ELR (cell line): ENCODE data around the gene ATP6V1C2.

Experiments used
- DNase-seq: peaks from one replicate; pipeline ENCODE4 v3.0.0-alpha.2; 2015; ENCODE audit warnings: low read depth

The ATP6V1C2 gene, protein sequence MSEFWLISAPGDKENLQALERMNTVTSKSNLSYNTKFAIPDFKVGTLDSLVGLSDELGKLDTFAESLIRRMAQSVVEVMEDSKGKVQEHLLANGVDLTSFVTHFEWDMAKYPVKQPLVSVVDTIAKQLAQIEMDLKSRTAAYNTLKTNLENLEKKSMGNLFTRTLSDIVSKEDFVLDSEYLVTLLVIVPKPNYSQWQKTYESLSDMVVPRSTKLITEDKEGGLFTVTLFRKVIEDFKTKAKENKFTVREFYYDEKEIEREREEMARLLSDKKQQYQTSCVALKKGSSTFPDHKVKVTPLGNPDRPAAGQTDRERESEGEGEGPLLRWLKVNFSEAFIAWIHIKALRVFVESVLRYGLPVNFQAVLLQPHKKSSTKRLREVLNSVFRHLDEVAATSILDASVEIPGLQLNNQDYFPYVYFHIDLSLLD

DNA sequence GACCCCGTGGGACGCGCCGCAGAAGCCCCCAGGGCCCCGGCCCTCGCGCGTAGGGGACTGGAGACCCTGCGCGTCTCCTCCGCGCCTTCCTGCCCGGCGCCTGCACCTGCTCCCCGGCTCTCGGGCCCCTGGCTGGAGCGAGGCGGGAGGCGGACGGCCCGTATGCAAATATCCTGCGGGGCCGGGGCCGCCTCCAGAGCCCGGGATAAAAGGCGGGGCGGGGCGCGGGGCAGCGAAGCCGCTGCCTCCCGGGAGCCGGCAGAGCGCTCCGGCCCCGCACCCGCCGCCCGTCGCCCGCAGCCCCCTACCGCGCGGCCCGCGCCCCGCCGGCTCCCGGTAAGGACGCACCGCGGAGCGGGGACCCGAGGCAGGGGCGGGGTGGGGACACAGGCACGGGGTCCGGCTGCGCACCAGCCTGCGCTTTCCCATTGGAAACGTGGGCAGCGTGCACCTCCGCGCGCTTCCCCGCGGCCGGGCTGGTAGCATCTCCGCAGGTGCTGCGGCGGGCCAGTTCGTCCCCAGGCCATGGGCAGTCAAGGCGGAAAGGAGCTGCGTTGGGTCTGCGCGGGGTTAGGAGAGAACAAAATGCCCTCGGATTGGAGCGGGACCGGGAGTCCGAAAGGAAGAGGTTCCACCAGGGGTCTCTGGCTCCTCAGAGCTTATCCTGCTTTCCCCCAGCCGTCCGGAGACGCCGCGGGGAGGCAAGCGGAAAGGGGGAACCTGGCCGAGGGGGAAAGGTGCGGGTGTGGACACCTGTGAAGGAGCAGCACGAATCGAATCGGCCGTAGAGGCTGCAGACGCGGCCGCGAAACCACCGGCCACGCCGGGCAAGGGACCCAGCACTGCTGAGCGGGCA is at the start of gene ATP6V1C2:
Gene ATP6V1C2, plus strand, starts transcription at position 235 of the 856 bp plus-strand sequence. CDS start 1,220 bp downstream, outside the sequence.
- DNase-seq: no peak

DNA sequence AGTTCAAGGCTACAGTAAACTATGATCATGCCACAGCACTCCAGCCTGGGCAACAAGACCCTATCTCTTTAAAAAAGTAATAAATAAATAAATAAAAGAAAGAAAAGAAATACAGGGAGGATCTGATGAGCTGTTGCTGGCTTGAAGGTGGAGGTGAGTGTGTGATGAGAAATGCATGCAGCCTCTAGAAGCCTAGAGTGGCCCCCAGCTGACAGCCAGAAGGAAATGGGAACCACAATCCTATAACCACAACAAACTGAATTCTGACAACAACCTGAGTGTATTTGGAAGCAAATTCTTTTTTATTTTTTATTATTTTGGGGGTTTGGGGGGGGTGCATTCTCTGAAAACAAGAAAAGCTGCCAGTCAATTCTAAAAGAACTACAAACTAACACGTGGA is 46.3 kb upstream of the ATP6V1C2 start:
- no peak for DNase-seq

DNA sequence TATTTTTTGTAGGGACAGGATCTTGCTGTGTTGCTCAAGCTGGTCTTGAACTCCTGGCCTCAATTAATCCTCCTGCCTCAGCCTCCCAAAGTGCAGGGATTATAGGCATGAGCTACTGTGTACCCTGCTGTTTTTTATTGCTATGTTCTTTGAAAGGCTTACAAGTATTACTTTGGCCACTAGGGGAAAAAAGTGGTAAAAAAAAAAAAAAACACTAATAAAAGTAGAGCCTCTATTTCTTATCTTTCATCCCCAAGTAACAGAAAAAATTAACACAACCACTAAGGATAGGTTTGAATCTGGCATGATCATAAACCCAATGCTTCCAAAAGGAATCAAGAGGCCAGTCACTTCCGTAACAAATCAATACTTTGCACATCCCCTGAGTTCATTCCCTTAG is 43.2 kb upstream of the ATP6V1C2 start:
- DNase-seq: peak; percentile 23

DNA sequence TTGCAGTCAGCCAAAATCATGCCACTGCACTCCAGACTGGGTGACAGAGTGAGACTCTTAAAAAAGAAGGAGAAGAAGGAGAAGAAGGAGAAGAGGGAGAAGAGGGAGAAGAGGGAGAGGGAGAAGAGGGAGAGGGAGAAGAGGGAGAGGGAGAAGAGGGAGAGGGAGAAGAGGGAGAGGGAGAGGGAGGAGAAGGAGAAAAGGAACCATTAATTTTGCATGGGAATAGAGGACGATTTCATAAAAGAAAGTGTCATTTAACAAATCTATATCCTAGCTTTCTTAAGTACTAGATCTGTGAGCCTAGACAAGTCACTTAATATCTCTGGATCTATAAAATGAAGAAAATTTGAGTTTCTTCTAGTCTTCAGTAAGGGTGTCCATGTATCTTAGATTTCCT is 41.2 kb upstream of the ATP6V1C2 start:
- DNase-seq: no peak

DNA sequence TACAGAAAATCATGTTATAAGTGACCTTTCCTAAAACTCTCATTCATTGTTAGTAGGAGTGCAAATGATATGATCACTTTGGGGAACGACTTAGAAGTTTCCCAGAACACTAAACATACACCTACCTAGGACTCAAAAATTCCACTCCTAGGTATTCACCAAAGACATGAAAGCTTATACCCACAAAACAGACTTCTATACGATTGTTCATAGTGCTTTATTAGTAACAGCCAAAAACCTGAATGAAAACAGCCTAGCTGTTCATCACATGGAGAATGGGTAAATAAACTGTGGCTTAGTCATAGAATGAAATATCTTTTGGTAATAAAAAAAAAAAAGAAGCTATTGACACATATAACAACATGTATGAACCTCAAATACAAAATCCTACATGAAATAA is 40.5 kb upstream of the ATP6V1C2 start:
- DNase-seq: peak; percentile 29

DNA sequence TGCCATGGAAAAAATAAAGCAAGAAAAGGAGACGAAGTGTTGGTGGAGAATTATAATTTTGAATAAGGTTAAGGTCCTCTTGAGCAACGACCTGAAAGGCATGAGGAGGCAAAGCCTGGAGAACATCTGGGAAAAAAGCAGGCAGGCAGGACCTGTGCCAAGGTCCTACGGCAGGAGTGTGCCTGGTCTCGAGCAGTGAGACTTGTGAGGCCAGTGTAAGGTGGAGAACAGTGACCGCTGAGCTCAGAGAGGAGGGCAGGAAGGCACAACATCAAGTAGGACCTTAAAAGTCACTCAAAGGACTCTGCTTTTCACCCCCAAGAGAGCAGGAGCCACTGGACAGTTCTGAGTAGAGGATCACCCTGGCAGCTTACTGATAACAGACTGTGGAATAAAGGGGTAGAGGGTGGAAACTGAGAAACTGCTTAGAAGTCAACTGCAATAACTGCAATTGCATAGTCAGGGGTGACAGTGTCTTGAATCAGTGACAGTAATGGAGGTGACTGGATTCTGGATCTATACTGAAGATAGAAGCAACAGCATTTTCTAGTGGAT is 35.2 kb upstream of the ATP6V1C2 start:
- no peak for DNase-seq

DNA sequence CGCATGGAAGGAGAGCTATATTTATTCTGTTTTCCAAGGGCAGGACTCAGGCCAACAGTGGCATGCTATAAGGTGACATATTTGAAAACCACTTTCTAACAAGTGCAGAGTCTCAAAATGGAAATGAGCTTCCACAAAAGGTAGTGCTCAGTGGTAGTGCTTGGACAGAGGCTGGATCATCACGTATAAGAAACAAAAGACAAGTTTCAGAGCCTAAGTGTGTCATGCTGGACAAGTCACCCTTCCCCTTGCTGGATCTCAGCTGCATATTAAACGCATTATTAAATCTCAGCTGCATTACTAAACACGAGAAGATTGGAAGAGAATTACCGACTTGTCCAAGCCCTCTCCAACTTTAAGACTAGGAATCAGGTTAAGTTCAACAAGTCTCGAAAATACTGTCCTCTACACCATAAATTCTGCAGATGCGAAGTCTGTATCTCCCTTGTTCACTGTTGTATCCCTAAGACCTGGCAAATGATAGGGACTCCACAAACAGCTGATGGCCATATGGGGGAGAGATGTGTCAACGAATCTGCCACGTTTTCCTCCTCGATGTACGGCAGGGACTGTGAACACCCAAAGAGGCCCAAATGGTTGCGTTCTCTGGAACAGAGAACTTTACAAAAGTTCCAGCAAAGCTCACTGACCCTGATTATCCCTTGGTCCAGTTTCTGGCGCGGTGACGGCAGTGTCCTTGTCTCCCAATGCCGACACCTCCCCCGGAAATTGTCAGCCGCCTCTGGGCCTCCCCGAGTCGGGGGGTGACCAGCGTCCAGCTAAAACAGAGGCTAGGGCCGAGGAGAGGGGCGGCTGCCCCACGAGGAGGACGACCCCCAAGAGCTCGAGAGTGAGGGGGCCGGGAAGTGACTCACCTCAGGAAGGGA is 32.3 kb upstream of the ATP6V1C2 start:
- DNase-seq: peak; percentile 30

DNA sequence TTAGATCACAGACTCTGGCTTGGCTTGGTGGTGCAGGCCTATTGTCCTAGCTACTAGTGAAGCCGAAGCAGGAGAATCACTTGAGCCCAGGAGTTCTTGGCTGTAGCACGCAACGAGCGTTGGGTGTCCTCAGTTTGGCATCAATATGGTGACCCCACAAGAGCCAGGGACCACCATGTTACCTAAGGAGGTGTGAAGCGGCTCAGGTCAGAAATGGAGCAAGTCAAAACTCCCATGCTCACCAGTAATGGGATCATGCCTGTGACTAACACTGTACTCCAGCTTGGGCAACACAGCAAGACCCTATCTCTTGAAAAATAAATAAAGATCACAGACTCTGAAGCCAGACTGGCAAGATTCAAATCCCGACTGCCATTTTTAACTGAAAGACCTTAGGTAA is 29.9 kb upstream of the ATP6V1C2 start:
- no peak for DNase-seq

DNA sequence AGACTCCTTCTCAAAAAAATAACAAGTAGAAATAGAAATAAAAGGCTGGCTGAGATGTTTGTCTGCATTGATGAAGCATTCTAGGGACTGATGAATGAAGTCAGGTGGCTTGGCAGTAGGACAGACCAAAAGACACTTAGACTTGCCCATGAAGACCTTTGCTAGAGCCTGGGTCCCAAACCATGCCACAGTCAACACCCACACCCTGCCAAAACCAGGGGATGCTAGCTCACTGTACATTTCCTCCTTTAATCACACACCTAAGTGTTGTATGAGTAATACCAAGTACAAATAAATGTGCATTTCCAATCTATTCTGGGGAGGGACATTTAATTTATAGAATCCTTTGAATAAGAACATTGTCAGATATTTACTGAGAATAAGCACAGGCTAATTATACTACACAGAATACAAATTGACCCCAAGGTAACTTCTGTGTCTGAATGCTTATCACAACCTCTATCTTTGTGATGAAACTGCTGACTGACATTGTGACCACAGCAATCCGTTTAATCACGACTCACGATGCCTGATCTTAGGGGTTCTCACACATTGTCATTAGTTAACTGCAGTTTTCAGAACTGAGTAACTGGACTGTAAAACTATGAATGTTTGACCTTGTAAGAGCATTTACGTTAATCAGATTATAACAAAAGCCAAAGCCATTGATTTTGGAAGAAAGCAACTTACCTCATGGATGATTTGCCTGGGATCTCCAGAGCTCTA is 21.2 kb upstream of the ATP6V1C2 start:
- peak; percentile 42 for DNase-seq

DNA sequence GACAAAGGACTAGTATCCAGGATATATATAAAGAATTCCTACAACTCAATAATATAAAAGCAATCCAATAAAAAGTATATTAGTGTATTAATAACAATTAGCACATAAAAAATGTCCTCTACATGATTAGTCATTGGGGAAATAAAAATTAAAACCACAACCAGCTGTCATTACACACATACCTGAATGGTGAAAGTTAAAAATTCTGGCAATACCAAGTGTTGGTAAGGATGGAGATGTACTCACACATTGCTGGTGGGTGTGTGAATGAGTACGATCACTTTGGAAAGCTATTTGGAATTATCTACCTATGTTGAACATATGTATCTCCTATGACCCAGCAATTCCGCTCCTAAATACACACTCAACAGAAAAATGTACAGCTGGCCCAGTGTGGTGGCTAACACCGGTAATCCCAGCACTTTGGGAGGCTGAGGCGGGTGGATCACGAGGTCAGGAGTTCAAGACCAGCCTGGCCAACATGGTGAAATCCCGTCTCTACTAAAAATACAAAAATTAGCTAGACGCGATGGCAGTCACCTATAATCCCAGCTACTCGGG is 17.3 kb upstream of the ATP6V1C2 start:
- DNase-seq: no peak

DNA sequence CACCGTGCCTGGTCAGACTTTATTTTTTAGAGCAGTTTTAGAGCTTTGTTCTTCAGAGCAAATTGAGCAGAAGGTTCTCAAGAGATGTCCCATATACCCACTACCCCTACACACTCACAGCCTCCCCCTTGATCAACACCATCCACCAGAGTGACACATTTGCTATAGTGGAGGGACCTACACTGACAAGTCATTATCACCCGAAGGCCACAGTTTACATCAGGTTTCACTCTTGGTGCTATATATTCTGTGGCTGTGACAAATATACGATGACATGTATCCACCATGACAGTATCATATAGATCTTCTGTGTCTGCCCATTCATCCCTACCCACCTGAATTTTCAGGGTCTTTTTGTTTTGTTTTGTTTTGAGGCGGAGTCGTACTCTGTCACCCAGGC is 15.4 kb upstream of the ATP6V1C2 start:
- DNase-seq: no peak

DNA sequence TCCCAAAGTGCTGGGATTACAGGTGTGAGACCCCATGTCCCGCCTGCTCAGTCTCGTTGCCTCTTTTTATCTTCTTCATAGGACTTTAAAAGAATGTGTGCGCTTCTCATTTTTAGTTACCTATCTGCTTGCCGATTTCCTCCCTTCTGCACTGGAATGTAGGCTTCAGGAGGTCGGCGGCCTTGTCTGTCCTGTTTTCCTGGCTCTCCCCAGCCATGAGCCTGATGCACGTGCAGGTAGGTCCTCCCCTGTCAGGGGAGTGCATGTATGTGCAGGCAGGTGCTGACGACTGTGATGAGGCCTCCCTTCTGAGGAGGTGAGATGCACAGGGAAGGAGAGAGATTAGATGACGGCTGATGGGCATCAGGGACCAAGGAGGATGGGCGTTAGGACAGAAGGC is 13.6 kb upstream of the ATP6V1C2 start:
- no peak for DNase-seq

DNA sequence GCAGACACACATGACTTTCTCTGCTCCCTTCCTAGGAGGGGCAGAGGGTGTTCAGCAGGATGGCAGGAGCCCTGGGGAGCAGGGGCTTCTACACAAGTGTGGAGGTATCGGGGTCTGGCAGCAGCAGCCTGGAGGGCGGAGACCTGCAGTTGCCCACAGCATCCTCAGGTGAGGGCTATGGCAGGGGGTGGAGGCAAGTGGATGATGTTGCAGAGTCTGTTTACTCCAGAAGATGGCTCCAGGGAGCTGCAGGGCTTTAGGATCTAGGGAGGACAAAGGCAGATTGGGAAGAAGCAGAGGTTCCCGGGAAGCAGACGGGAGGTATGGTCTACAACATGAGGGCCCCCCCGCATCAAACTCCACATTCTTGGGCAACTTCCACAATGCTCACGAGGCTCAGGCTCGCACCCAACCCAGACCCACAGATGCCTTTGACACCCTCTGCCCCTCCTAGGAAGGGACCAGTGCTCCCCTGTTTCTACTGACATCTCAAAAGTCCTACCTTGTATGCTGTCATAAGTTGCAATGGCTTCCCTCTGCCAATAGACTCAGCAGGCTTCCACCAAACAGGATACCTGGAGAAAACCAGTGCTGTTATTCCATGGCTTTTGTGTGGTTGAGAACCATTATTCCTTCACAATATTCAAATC is 12.0 kb upstream of the ATP6V1C2 start:
- DNase-seq: peak; percentile 53

DNA sequence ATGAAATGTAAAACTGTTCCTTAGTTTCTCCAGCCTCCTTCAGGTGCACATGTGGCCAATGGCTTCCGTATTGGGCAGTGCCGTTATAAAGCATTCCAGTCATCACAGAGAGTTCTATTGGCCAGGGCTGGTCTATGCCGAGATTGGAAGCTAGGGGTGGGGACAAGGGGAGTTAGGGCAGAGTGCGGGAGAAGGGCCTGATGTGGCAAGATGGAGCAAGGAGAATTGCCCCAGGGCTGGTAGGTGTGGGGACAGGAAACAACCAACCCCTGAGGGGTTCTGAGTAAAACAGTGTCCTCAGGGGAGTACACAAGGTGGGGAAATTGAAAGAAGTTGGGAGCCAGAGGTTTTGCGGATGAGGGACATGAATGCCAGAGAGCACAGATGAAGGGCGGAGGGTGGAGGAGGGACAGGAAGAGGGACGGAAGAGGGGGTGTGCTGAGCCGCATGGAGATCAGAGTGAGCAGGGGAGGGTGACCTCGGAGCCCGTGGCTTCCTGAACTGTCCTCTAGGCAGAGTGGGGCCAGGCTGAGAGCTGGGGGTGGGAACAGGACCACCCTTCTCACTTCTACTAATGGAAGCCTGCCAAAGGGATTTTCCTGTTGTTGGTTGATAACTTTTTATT is 9.1 kb upstream of the ATP6V1C2 start:
- no peak for DNase-seq

DNA sequence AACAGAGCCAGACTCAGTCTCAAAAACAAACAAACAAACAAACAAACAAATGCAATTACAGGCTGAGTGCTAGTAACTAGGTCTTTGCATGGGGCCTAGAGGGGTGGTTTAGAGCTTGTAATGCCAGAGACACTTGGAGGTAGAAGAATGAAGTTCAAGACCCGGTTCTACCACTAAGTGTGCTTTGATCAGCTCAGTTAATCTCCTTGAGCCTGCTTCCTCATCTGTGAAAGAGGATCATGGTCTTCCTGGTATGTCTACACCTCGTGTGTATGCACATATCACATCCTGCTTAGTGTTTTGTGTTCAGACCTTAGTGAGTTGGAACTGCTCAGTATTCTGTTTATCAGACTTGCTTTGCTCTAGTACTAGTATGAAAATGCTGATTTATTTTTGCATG is 4.8 kb upstream of the ATP6V1C2 start:
- no peak for DNase-seq

DNA sequence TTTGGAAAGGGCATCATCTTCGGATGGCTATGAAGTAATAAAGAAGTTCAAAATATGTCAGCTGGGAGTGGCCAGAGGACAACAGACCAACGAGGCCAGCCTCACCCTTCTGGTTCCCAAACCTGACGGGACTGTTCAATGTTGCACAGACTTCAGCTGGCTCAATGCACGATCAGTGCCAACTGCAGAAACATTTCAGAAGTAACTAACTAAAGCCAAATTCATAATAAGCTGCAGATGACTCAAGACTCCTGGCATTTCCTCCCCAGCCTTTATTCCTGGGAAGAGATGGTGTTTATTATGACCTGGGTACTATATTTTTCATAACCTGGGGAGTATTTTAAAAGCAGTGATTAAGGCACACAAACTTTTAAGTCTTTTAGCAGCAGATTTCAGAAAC is 3.8 kb upstream of the ATP6V1C2 start:
- peak; percentile 70 for DNase-seq

DNA sequence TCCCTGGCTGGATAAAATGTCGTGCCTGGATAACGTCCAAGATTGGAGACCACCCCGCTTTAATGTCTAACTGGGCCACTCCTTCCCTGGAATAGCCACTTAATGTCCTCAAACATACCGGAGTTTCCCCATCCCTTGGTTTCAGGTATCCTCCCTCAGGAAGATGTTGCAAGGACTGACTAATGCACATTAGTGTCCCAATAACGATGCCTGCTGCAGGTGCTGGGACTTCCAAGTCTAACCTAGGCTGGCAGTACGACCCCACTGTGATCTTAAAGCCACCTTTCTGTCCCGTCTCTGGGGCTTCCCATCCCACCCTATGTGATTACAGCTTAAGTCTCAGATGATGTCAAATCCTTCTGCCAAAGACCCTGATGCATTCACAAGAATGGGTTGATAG is 1.1 kb upstream of the ATP6V1C2 start:
- no peak for DNase-seq

DNA sequence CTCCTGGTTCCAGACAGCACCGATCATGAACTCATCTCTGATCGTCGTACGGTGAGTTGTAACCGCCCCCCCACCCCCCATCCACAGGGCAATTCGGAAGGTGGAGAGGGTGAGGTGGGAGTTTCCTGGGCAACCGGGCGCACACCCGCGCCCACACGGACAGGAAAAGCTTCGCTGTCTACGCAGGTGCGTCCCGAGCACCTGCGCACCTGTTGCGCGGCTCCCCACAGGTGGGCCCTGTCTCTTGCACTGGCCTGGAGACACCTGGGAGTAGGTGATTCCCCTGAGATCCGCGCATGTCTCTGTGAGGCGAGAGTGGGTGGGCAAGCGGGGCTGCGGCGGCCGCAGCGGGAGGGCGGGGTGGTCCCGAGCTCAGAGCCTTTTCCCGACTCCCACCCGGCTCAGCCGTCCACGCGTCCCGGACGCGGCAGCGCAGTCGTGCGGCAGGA is 459 bp upstream of the ATP6V1C2 start:
- DNase-seq: no peak

DNA sequence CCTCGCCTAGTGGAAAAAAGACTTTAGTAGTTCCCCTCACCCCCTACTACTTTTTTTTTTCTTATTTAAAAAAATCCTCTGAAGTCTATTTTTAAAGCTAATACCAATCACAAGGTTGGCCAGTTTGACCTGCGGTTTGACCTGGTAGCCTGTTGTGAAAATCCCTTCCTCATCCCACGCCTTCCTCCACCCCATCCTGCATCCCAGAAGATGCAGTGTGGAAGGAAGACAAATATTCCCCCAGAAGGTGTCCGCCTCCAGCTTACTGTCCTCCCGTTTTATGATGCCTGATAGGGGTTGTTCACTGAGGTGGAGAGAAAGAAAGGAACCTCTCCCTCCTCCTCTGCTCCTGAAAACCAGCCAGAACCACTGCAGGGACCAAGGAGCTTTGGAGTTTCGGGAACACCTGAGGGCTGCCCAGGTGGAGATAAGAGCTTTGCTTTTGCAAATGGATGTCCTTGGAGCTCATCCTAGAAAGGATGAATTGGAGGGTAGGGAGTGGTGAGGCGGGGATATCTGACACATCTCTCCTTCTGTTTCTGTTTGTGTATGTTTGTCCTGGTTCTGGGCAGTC is 909 bp downstream of the ATP6V1C2 start:
- no peak for DNase-seq
